Astrocyte of the cerebellum (primary cell): ENCODE results near the gene RASA3.
A peak's percentile ranks its signal among the peaks of the same experiment; 100 is the strongest.

Source experiments
- DNase-seq: peaks from one replicate; pipeline ENCODE4 v3.0.0-alpha.2; 2011; ENCODE audit warnings: low read depth
- H3K4me3 ChIP-seq: 2 replicates; pipeline ENCODE4 v1.5.1; 2011; ENCODE audit warnings: mild to moderate bottlenecking, low read depth, low read length, moderate library complexity
- CTCF ChIP-seq: IDR thresholded peaks from 2 replicates; pipeline ENCODE4 v1.5.1; 2012; ENCODE audit warnings: low read length, low read depth, moderate library complexity, mild to moderate bottlenecking; ENCODE audit errors: missing control alignments
- in situ Hi-C: cut with HindIII; loops from 2 replicates; pipeline ENCODE4 v1.10.0; 2017; ENCODE audit warnings: low sequenced_read_pairs

RASA3 gene

GRCh38 chr13:113934576-113934975, 197.8 kb downstream of the RASA3 start:
- in situ Hi-C loops, result no loop called here

DNA sequence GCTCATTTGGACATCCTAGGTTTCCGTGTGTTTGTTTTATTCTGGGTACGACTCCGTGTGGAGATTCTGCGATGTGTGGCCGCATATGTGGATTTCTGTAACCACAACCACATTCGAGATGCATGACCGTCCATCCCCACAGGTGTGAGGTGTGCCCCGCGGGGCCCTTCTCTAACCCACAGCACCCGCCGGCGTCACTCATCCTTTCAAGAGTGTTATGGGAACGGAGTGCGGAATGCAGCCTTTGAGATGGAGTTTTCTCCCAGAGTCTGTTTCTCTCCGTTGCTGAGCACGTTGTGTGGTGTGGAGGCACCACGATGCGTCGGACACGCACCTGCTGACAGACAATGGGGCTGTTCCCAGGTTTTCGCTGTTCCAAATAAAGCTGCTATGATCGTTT, 198.5 kb downstream of the RASA3 start:
- no peak for TF ChIP-seq CTCF
- DNase-seq, result no peak
- in situ Hi-C loops, result no loop called here
- no peak overlapping the region for H3K4me3 ChIP-seq

More at GRCh38 chr13:113934576-113934975, 197.8 kb downstream of the RASA3 start:
- H3K4me3 ChIP-seq, result no peak overlapping the region
- no peak for DNase-seq
- no peak for TF ChIP-seq CTCF

GRCh38 chr13:113931841-113932459, 200.5 kb downstream of the RASA3 start:
- DNase-seq, result no peak
- TF ChIP-seq CTCF, result no peak
- in situ Hi-C loops, result no loop called here
- no peak overlapping the region for H3K4me3 ChIP-seq

DNA sequence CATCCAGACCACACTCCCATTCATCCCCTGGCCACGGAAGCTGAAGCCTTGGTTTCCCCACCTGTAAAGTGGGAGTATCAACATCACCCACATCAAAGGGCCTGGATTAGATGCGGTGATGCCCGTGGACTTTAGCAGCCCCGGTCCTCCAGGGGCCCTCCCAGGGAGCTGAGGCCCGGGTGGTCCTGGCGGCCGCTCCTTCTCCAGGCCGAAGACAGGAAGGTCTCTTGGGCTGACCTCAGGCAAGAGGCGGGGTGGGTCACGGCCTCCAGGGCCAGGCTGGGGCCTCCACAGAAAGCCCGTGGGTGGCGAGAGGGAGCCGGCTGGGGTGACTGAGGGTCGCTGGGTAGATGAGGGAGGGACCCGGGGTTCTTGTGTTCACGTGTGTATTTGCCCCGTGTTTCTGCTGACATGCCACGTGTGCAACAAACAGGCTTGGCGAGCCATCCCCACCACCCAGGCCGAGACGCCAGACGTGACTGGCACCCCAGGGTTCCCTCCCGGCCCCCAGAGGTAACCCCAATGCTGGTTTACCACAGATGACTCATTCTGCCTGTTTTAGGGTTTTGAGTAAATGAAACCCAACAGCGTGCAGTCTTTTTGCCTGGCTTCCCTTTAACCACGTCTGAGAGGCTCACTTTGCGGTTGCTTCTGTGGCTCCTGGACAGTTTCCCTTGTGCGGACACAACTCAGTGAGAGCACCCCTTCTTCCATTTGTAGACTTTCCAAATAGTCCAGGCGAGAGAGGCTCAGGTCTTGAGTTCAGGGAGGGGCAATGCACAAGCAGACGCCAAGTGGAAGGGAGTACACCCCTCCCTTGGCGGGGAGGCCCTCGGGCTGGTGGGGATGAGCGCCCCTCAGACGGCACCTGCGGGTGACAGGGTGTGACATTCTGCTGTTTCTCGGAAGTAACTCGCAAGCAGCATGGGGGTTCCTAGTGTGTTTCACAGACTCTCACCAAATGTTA, 201.5 kb downstream of the RASA3 start:
- TF ChIP-seq CTCF, result no peak
- DNase-seq, result peak; percentile 49
- H3K4me3 ChIP-seq, result no peak overlapping the region
- in situ Hi-C loops, result no loop called here

GRCh38 chr13:113929628-113930615, 202.5 kb downstream of the RASA3 start:
- in situ Hi-C loops, result no loop called here
- TF ChIP-seq CTCF, result no peak
- no peak for DNase-seq
- H3K4me3 ChIP-seq, result no peak overlapping the region
